ES-I3 (cell line): ENCODE data around the gene FARS2.

ENCODE experiments used
- H3K36me3 ChIP-seq: 2 replicates; pipeline ENCODE4 v1.6.1; 2013; ENCODE audit warnings: mild to moderate bottlenecking, low read length, control low read depth, moderate library complexity; ENCODE audit not compliant: insufficient read depth
- H3K4me1 ChIP-seq: 2 replicates; pipeline ENCODE4 v1.6.1; 2013; ENCODE audit warnings: mild to moderate bottlenecking, control low read depth, low read length; ENCODE audit not compliant: insufficient read depth
- H3K9ac ChIP-seq: 2 replicates; pipeline ENCODE4 v1.6.1; 2013; ENCODE audit warnings: low read depth, mild to moderate bottlenecking, low read length, moderate library complexity
- H3K9me3 ChIP-seq: 2 replicates; pipeline ENCODE4 v1.6.1; 2013; ENCODE audit warnings: mild to moderate bottlenecking, low read length, moderate library complexity; ENCODE audit not compliant: control insufficient read depth, insufficient read depth

The FARS2 gene

GRCh38 chr6:5401845-5402738 lies 140.8 kb downstream of the FARS2 start:
- no peak overlapping the region for H3K9ac ChIP-seq
- H3K4me1 ChIP-seq: no peaks in the 10 kb centered on the region
- H3K36me3 ChIP-seq: no peaks in the 10 kb centered on the region
- H3K9me3 ChIP-seq: no peaks in the 10 kb centered on the region

DNA sequence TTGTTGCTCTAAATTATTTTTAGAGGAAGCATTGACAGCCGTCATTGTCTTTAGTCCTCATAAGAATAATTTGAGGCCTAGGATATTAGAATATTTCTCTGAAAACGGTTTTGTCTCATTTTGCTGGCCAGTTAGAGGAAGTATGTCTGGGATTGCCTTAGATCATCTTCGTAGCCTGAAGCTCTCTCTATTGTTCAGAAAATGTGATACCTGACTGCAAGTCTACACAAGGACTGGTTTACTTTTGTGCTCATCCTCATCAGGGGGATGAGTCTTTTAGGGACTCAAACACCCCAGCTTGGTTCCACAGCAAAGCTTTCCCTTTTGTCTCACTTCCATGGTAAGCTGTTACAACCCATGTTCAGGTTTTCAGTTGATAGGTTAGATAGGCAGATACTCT lies 141.8 kb downstream of the FARS2 start:
- Histone ChIP-seq H3K4me1 (no peaks in the 10 kb centered on the region), H3K9ac (no peak overlapping the region), H3K36me3 (no peaks in the 10 kb centered on the region), H3K9me3 (no peaks in the 10 kb centered on the region)

GRCh38 chr6:5403609-5404008 lies 142.3 kb downstream of the FARS2 start:
- no peaks in the 10 kb centered on the region for H3K9me3 ChIP-seq
- no peak overlapping the region for H3K9ac ChIP-seq
- no peaks in the 10 kb centered on the region for H3K4me1 ChIP-seq
- no peaks in the 10 kb centered on the region for H3K36me3 ChIP-seq

- Histone ChIP-seq H3K4me1 (no peaks in the 10 kb centered on the region), H3K9me3 (no peaks in the 10 kb centered on the region), H3K36me3 (no peaks in the 10 kb centered on the region; the same call in 1 of the 2 replicates), H3K9ac (no peak overlapping the region)
Observed at GRCh38 chr6:5405976-5406375, 144.7 kb downstream of the FARS2 start.

DNA sequence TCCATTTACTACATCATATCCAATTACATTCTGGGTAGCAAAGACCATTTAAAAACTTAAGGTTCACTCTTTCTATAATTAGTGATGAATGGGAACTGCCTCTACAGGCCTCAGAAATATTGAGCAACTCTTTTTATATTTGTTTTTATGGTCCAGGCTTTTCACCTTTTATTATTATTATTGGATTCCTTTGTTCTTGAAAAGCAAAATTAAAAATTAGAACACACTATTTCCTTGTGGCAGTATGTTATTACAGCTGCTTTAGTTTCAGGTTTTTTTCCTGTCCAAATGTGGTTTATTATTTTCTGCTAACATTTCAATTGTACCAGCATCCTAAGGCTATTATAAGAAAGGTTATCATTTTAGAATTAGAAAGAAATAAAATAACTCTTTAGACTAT lies 150.1 kb downstream of the FARS2 start:
- no peaks in the 10 kb centered on the region; the same call in 1 of the 2 replicates for H3K36me3 ChIP-seq
- no peak overlapping the region for H3K9ac ChIP-seq
- H3K4me1 ChIP-seq: peaks cover 4% of the 10 kb centered on the region; the same call in 1 of the 2 replicates
- no peaks in the 10 kb centered on the region for H3K9me3 ChIP-seq

DNA sequence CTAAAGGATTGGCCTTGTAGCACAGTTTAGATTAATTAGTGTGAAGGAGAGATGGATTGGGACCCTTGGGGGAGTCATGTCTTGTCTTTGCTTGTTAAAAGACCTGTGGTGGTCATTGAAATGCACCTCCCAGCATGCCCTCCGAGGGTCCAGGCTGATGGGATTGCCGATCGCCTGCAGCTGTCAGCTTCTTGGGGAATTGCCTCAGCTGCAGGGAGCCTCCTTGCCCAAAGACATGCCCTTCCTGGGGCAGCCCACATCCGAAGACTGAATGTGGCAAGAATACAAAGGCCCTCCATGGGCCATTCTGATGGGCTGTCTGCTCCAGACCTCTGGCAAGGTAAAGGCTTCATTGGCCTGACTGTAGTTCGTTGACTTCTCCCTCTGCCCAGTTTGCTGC lies 150.7 kb downstream of the FARS2 start:
- Histone ChIP-seq H3K36me3 (no peaks in the 10 kb centered on the region; the same call in 1 of the 2 replicates), H3K9me3 (no peaks in the 10 kb centered on the region), H3K9ac (no peak overlapping the region), H3K4me1 (peaks cover 4% of the 10 kb centered on the region; the same call in 1 of the 2 replicates)

GRCh38 chr6:5412663-5413062 lies 151.3 kb downstream of the FARS2 start:
- Histone ChIP-seq H3K9ac (no peak overlapping the region), H3K9me3 (no peaks in the 10 kb centered on the region), H3K4me1 (peaks cover 4% of the 10 kb centered on the region; the same call in 1 of the 2 replicates), H3K36me3 (no peaks in the 10 kb centered on the region; the same call in 1 of the 2 replicates)

DNA sequence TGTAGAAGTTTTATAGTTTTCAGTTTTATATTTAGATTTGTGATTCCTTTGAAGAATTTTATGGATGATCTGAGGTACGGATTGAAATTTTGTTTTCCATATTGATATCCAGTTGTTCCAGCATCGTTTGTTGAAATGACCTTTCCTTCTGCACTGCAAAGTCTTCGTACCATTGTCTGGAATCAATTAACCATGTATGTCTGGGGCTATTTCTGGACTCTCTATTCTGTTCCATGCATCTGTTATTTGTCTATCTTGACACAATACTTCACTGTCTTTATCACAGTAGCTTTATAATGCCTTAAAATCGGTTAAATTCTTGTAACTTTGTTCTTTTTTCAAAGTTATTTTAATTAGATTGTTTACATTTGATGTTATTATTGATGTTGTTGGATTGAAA lies 154.9 kb downstream of the FARS2 start:
- no peaks in the 10 kb centered on the region; the same call in 1 of the 2 replicates for H3K9me3 ChIP-seq
- H3K36me3 ChIP-seq: no peaks in the 10 kb centered on the region
- H3K9ac ChIP-seq: no peak overlapping the region
- peaks cover 4% of the 10 kb centered on the region; the same call in 1 of the 2 replicates for H3K4me1 ChIP-seq

- Histone ChIP-seq H3K9me3 (no peaks in the 10 kb centered on the region; the same call in 1 of the 2 replicates), H3K9ac (no peak overlapping the region), H3K4me1 (no peaks in the 10 kb centered on the region), H3K36me3 (no peaks in the 10 kb centered on the region)
Observed at GRCh38 chr6:5422321-5422915, 161.1 kb downstream of the FARS2 start.

DNA sequence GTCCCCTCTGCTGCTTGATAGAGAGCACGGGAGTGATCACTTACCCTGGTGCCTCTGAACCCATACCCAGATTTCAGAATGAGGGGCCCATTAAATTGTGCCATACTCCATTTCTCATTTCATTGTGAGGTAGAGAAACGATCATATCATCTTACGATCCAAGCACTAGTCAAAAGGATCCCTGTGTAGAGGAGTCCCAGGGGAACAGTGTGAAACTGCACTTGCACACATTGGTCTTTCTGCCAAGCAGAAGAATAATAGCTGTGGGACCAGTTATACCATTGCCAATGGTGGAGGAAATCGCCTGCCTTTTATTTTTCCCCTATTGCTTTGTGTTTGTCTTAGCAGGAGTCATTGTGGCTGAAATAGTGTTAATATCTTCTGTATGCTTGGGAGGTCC lies 161.9 kb downstream of the FARS2 start:
- no peaks in the 10 kb centered on the region for H3K4me1 ChIP-seq
- no peaks in the 10 kb centered on the region for H3K36me3 ChIP-seq
- H3K9ac ChIP-seq: no peak overlapping the region
- no peaks in the 10 kb centered on the region; the same call in 1 of the 2 replicates for H3K9me3 ChIP-seq

GRCh38 chr6:5424726-5425125 lies 163.4 kb downstream of the FARS2 start:
- Histone ChIP-seq H3K4me1 (no peaks in the 10 kb centered on the region), H3K9ac (no peak overlapping the region), H3K36me3 (no peaks in the 10 kb centered on the region), H3K9me3 (no peaks in the 10 kb centered on the region; the same call in 1 of the 2 replicates)

DNA sequence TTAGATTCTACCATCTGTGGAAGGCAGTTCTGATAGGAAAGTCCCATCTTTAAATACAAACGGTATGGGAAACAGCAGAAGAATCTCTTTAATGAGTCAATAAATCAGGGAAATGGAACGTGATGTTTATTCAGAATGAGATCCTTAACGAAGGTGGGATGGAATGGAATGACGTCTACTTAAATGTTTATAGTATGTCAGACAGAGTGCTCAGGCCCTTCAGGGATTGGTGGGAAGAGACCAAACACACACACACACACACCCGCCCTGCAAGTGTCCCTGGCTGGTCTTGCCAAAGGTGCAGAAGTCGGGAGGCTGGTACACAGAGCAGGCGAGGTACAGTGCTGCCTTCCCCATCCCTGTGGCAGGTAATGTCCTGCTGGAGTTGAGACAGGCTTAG lies 164.0 kb downstream of the FARS2 start:
- no peak overlapping the region for H3K9ac ChIP-seq
- H3K4me1 ChIP-seq: no peaks in the 10 kb centered on the region

GRCh38 chr6:5425797-5426196 lies 164.5 kb downstream of the FARS2 start:
- Histone ChIP-seq H3K36me3 (no peaks in the 10 kb centered on the region), H3K9me3 (no peaks in the 10 kb centered on the region), H3K4me1 (no peaks in the 10 kb centered on the region), H3K9ac (no peak overlapping the region)

More for the DNA sequence above, 164.0 kb downstream of the FARS2 start:
- Histone ChIP-seq H3K9me3 (no peaks in the 10 kb centered on the region; the same call in 1 of the 2 replicates), H3K36me3 (no peaks in the 10 kb centered on the region)

- H3K4me1 ChIP-seq: peaks cover 5% of the 10 kb centered on the region; the same call in 1 of the 2 replicates
- H3K9ac ChIP-seq: no peak overlapping the region
- H3K9me3 ChIP-seq: no peaks in the 10 kb centered on the region
- no peaks in the 10 kb centered on the region for H3K36me3 ChIP-seq
Observed at GRCh38 chr6:5427586-5427985, 166.3 kb downstream of the FARS2 start.

- Histone ChIP-seq H3K4me1 (peaks cover 5% of the 10 kb centered on the region; the same call in 1 of the 2 replicates), H3K9ac (no peak overlapping the region), H3K36me3 (no peaks in the 10 kb centered on the region), H3K9me3 (no peaks in the 10 kb centered on the region)
Observed at GRCh38 chr6:5433324-5433723, 172.0 kb downstream of the FARS2 start.
